Hypothalamus (tissue), 51 donors: ENCODE measurements around the gene FBLIM1.
"Not testable (repeated sequence)": the region's sequence is repeated elsewhere in the genome, so short reads cannot be mapped to it uniquely, and the experiment has no call there.

Experiments used
- DNase-seq, 51 donors: peaks; one replicate each; lab custom pipeline; 2025; lab: John Stamatoyannopoulos, UW

FBLIM1 gene

DNA sequence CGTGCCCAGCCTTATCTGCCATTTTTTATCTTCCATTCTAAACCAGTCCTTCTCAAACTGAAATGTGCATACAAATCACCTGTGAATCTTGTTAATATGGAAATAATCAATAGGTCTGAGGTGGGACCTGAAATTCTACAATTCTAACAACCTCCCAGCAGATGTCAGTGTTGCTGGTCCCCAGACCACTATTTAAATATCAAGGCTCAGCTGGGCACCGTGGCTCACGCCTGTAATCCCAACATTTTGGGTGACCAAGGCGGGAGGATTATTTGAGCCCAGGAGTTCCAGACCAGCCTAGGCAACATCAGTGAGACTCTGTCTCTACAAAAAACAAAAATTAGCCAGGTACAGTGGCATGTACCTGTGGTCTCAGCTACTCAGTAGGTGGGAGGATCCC is 44.8 kb downstream of the FBLIM1 start:
- DNase-seq, result peak in 1 of 51 donors; percentile 17

DNA sequence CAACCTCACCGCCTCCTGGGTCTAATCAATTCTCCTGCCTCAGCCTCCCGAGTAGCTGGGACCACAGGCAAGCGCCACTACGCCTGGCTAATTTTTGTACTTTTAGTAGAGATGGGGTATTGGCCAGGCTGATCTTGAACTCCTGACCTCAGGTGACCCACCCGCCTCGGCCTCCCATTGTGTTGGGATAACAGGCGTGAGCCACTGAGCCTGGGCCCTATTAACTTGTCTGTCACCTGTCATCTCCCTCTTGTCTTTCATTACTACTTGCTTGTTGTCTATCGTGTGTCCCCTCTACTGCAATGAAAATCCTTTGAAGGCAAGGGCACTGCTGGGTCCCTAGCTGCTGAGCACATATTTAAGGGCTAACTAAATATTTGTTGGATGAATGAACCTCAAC is 45.5 kb downstream of the FBLIM1 start:
- DNase-seq, result no peak

DNA sequence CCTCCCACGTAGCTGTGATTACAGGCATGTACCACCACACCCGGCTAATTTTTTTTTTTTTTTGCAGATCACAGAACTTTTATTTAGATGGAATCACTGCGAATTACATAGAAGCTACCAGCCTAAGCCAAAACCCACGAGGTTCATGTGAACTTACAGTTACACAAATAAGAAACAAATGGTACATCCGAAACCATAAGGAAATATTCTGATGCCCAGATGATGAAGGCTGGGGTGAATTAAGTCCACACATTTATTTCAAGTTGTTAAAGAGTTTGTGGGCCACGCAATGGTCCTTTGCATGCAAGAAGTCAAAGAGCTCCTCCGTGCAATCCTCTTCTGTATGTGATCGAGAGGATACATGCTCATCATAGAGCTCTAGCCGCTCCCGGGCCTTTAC is 48.5 kb downstream of the FBLIM1 start:
- DNase-seq, result no peak

DNA sequence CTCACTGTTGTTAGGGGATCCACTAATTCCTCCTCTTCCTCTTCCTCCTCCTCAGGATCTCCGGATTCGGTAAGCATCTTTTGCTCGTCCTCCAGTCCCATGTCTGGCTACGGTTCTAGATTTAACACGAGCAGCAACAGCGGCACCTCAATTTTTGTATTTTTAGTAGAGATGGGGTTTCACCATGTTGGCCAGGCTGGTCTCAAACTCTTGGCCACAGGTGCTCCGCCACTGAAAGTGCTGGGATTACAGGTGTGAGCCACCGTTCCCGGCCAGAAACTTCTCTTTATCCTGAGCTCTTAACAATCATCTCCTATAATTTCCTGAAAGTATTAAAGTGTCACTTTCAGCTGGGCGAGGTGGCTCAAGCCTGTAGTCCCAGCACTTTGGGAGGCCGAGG is 49.0 kb downstream of the FBLIM1 start, which contains the start of gene UQCRHL:
Gene UQCRHL (minus strand): TSS at position 101 of the 400 bp plus-strand sequence. CDS start 0 bp downstream, at position 101.
- DNase-seq, result not testable (repeated sequence)

DNA sequence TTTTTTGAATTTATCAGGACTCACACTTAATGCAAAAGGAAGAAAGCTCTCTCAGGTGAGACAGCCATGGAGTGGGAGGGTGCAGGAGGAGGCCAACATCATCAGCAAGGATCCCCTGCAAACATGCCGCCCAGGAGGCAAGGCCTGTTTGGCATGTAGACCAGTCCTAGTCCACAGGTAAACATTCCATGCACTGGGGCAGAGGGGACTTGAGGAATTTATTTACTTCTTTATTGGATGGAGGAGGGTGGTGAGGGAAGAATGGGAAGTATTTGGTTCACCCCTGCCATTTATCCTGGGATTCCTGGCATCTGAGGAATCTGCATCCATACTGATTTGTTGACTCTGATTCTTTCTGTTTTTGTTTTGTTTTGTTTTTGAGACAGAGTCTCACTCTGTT is 50.4 kb downstream of the FBLIM1 start:
- no peak for DNase-seq

DNA sequence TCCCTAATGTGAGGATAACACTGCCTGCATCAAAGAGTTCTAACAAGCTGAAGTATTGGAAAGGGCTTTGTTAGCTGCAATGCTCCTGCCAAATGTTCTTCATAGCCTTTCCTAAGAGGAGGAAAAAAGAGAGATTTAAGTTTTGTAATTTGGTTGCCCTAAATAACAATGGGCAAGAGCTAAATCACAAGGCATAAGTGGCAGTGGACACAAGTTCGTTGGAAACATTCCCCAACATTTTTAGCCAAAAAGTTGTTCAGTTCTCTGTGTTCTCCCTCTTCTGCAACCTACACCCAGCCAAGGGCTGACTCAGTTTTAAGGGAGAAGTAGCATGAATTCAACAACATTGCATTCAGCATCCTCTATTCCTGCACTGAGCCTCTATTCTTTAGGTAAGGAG is 51.5 kb downstream of the FBLIM1 start:
- peak in 4 of 51 donors; percentile 12 to 53 (median 41) for DNase-seq

DNA sequence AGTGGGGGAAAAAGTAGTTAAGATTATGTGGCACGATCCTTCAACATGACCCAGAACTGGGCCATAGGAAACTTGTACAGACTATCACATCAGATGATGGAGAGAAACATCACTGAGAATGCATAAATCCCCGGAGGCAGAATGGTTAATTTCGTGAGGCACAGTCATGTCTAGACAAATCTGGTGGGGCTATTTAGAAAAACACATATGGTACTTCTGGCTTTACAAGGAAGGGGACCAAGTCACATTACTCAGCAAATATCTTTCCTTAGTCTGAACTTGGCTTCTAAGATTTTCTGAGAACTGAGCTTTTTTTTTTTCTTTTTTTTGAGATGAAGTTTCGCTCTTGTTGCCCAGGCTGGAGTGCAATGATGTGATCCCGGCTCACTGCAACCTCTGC is 58.1 kb downstream of the FBLIM1 start:
- no peak for DNase-seq

DNA sequence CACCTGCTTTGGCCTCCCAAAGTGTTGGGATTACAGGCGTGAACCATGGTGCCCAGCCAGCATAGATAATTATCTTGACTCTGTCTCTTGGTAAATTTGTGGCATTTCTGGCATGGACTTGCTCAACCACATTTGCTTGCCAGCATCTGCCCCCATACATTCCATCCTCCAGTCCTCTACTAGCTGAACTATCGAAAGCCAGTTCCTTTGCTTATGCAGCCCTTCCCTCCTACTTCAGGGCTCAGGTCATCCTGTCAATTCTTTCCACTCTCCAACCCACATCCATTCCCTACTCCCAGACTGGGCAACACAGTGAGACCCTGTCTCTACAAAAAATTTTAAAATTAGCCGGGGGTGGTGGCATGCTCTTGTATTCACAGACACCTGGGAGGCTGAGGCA is 61.9 kb downstream of the FBLIM1 start:
- no peak for DNase-seq

DNA sequence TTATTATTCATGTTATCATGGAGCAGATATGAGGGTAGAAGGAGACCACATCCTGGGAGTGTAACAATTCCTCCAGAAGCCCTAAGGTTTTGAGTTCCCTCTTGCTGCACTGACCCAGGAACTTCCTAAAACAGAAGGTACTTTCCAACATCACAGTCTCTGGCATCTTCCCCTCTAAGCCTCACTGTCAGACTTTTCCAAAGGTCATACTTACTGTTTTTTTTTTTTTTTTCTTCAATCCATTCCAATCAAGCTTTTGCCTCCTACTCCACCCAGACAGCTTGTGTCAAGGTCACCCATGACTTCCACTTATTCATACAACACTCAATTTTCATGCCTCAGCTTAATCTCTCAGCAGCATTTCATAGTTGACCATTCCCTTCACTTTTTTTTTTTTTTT is 67.2 kb downstream of the FBLIM1 start:
- no peak for DNase-seq

DNA sequence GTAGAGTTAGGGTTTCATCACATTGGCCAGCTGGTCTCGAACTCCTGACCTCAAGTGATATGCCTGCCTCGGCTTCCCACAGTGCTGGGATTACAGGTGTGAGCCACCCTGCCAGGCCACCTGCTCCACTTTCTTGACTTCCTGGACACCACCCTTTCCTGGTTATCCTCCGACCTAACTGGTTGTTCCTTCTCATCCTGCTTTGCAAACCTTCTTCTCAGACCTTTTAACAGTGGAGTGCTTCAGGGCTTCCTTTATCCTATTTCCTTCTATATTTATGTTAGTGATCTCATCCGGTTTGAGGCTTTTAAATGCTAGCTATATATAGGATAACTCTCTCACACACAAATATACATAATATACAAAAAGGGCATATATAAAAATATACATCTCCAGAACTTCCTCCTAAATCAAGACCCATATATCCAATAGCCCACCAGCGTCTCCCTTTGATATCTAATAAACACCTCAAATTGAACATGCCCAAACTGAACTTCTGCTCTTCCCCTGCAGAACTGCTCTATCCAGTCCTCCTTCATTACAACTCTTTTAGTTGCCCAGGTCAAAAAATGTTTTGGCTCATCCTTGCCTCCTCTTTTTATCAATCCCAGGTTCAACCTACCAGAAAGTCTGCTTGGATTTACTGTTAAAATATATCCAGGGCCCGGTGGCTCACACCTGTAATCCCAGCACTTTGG is 68.4 kb downstream of the FBLIM1 start:
- no peak for DNase-seq

DNA sequence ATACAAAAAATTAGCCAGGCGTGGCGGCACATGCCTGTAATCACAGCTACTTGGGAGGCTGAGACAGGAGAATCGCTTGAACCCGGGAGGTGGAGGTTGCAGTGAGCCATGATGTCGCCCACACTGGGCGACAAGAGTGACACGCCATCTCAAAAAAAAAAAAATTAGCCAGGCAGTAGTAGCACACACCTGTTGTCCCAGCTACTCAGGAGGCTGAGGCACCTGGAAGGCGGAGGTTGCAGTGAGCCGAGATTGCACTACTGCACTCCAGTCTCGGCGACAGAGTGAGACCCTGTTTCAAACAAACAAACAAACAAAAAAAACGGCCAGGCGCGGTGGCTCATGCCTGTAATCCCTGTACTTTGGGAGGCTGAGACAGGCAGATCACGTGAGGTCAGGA is 69.0 kb downstream of the FBLIM1 start:
- DNase-seq, result not testable (repeated sequence)

DNA sequence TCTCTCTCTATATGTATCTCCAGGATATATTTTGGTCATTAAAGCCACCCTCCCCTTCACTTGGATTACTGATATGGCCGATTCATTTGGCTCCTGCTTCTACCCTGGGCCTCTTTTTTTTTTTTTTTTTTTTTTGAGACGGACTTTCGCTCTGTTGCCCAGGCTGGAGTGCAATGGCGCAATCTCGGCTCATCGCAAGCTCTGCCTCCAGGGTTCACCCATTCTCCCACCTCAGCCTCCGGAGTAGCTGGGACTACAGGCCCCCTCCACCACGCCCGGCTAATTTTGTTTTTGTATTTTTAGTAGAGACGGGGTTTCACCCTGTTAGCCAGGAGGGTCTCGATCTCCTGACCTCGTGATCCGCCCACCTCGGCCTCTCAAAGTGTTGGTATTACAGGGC is 70.3 kb downstream of the FBLIM1 start:
- DNase-seq, result not testable (repeated sequence)

DNA sequence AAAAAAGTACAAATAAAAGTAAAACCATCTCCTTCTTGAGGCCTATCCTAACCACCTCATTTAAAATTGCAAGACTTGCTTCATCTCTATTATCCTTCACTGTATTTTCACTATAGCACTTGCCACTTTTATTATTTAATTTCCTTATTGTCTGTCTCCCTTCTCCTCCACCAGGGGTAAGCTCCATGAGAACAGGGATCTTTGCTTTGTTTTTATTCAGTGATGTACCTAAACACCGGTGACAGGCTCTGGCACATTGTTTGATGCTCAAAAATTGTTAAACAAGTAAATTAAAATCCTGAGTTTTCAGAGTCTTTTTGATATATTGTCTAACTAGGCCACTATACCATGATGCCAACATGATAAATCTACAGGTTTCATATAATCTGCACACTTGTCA is 71.7 kb downstream of the FBLIM1 start:
- no peak for DNase-seq

DNA sequence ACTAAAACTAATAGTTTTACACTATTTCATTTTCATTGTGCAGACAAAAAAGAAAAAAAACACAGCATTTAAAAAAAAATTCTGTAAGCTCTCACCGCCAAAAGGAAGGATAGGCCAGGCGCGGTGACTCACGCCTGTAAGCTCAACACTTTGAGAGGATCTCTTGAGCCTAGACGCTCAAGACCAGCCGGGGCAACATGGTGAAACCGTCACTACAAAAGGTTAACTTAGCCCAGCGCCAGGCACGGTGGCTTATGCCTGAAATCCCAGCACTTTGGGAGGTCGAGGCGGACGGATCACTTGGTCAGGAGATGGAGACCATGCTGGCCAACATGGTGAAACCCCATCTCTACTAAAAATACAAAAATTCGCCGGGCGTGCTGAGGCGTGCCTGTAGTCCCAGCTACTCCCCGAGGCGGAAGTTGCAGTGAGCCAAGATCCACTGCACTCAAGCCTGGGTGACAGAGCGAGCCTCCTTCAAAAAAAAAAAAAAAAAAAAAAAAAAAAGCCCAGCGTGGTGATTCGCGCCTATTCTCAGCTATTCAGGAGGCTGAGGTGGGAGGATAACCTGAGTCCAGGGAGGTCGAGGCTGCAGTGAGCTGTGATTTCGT is 74.6 kb downstream of the FBLIM1 start:
- peak in 20 of 51 donors; percentile 4 to 53 (median 22) for DNase-seq

DNA sequence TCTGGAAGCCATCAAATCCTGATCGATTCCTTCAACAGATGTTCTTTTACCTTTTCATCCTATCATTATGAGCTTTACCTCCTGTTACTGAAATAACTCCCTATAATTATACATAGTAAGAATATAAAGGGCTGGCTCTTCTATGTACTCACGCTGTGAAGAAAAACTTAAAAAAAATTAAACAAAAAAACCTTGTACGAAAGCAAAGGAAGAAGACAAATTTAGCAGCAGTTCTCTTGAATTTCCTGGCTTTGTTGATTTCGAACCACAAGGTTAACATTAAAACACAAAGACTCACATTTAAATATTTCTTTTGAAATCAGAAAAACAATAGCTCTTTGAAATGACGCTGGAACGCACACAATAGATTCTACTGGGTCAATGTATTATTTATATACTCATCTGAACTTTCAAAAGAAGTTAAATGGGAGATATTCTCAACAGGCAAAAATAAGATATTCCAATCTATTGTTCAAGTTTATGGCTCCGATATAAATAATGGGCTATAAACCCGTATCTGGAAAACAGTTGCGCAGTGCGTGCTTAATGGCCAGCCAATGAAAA is 75.3 kb downstream of the FBLIM1 start:
- no peak for DNase-seq

DNA sequence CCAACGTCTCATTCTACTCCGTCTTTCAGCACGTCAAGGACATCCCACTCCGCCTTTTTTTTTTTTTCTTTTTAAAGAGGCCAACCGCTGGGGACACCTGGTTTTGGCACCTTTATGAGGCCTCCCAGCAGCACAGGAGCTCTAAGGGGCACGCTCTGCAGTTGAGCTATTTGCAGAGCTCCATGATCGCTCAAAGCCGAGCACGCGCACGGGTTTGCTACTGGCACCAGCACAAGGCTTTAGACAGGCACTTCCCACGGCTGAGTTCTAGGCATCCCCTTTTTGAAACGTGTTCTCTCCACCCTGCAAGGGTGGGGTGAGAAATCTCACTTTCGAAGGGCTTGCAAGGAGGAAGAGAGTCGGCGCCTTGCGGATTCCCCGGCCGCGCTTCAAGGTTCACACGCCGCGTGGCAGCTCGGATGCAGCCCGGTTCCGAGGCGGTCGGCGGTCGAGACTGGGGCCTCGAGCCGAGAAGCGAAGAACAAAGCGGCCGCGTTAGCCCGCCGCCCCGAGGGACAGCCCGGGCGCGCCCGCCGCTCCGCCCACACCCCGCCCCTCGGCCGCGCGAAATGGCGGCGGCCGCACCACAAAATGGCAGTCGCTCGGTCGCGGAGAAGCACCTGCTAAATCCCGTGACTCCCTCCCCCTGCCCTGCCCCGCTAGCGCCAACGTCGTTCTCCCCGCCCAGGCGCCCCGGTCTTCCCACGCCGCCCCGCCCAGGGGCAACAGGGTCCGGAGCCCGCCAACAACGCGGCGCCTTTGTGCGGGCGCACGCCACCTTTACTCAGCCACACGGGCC is 76.0 kb downstream of the FBLIM1 start:
- DNase-seq, result peak; percentile 60 to 96 (median 82)

DNA sequence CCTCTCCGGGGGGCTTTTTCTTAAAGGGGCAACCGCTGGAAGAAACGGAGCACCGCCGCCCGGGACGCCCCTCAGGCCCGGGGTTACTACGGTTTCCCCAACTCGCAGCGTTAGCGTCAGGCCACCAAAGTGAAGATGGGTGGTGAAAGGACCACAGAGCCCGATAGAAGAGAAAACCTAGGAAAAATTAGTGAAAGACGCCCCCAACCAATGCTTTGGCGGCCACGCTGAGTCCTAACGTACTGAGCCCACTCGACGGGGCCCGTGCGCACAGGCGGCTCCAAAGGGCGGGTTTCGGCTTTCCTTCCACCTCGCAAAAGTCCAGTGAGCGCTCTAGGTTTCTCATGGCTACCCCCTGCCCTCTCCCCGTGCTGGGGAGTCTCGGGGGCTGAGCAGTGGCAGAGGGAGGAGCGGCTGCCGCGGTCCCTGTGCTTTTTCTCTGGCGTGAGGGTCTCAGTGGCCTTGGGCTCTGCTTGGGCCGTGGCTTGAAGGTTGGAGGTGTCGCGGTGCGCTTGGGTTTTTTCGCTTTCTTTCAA is 76.7 kb downstream of the FBLIM1 start:
- peak in 7 of 51 donors; percentile 45 to 69 (median 63) for DNase-seq

DNA sequence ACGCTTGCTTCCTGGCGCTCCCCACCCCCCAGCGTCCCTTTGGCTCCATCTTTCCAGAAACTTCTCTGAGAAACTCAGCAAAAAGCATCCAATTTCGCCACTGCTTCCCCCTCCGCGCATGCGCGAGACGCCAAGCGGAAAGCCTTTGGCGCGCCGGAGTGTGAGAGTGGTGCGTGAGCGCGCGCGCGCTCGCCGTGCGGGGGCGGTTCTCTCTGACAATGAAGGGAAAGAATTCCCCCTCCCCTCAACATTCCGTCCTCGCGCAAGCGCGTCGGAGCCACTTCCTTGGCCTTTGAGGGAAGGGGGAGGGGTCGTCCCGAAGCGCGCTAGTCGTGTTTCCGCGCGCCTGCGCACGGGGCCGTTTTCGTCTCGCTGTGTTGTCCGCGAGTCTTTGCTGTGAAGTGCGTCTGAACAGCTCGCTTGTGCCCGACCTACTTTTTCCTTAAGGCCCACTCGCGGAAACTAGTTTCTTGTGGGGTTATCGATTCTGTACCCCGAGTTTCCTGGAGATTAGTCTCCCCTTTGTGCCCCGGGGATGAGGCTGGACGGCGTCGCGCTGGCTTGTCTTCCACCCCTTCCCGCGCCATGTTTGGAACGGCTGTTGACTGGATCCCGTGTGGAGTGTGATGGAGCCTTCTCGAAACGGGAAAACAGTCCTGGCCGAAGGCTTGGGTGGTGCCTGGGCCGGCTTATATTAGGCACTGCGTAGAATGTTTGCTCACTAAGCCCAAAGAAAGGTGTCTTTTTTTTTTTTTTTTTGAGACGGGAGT is 77.3 kb downstream of the FBLIM1 start:
- peak; percentile 85 to 100 (median 98) for DNase-seq
